Dermis blood vessel endothelial cell (primary cell): ENCODE data around the gene MLLT10. TPM values are rescaled to one million over a fixed set of nuclear protein-coding genes. Genes with fewer than 3 reads are reported as not detected.
A peak's percentile ranks its signal among the peaks of the same experiment; 100 is the strongest.

Experiments used
- DNase-seq: peaks from one replicate; pipeline ENCODE4 v3.0.0; 2010
- total RNA-seq: library from RNA; depleted of rRNA; stranded (reverse); fragments of >200 nt; gene quantifications from 2 replicates; pipeline ENCODE4 v1.2.3, GENCODE V29; 2014

The MLLT10 gene
- total RNA-seq, 1 donor from 2014 or later, result 35.4 TPM

DNA sequence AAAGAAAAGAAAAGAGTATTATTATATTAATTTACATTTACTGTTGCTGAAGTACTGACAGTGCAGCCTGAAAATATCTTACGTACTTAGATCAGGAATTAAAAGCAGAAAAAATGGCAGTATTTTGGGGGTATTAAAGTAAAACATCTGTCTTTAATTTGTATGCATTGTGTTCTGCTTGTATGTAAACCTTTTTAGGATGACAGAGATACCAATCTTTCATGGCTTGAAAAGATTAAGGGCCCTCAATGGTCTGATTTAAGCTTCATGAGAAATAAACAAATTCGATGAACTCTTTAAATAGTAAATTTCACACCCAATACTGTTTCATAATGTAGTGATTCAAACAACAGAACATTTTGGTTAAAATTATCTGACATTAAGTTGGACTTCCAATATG lies 116.3 kb downstream of the MLLT10 start:
- no peak for DNase-seq

DNA sequence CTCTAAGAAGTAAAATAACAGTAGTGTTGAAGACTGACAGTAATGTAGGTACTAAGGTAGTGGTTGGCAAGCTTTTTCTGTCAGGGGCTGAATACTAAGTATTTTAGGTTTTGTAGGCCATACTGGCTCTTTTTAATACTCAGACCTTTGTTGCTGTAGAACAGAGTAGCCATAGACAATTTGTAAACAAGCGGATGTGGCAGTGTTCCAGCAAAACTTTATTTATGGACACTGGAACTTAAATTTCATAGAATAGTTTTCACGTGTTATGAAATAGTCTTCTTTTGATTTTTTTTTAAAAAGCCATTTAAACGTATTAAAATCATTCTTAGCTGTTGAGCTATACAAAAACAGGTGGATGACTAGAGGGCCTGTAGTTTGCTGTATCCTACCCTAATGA lies 121.2 kb downstream of the MLLT10 start:
- DNase-seq, result no peak

DNA sequence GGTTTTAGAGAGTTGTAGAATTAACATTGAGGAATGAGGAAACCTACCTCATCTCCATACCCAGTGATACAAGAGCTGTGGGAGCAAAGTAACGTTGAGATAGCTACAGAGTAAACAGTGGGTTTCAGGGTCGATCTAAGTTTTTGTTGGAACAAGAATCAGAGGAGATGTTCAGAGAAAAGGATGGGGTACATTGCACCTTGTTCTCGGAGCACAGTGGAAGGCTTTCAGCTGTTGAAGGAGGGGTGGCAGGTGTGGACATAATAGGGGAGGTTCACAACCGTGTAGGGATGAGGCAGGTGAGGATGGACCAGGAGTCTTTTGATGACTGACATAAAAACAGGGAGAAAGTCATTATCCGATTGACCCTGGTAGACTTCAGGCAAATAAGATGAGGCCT lies 121.7 kb downstream of the MLLT10 start:
- DNase-seq, result no peak

DNA sequence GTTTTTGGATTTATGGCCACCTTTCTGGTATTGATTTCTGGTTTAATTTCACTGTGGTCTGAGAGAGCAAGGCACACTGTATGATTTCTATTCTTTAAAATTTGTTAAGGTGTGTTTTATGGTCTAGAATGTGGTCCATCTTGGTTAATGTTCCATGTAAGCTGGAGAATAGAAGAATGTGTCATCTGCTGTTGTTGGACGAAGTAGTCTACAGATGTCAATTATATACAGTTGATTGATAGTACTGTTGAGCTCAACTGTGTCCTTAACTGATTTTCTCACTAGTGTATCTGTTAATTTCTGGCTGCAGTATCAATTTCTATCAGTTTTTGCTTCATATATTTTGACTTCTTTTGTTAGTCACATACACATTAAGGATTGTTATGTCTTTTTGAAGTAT lies 127.1 kb downstream of the MLLT10 start:
- no peak for DNase-seq

DNA sequence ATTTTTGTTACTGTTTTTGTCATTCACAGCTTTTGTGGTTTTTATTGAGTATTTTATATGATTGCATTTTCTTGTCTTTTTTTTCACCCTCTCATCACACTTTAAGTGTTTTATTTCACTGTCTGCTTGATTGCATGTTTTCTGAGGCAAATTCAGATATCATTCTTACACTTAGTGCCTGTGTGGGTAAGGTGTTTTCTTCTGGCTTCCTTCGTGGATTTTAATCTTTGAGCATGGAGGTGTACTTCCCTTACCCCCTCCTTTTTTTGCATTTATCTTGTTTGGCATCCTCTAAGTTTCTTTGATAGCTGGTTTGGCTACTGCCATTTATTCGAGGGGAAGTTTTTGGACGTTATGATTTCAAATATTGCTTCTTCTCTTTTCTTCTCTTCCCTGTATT lies 127.9 kb downstream of the MLLT10 start:
- no peak for DNase-seq

DNA sequence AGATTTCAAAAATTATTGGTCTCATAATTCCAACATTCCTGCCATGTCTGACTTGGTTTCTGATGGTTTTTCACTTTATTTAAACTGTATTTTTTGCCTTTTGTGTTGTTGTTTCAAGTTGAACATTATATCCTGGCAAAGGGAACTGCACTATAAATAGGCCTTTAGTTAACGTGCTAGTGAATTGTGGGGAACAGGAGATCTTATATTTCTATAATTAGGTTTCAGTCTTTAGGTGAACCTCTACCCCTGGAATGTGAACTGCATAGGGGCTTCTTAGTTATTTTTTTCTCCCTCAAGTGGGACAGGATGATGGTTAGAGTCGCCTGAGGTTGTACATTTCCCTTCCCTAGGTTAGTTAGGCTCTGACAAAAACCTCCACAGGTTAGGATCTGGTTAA lies 128.6 kb downstream of the MLLT10 start:
- no peak for DNase-seq

DNA sequence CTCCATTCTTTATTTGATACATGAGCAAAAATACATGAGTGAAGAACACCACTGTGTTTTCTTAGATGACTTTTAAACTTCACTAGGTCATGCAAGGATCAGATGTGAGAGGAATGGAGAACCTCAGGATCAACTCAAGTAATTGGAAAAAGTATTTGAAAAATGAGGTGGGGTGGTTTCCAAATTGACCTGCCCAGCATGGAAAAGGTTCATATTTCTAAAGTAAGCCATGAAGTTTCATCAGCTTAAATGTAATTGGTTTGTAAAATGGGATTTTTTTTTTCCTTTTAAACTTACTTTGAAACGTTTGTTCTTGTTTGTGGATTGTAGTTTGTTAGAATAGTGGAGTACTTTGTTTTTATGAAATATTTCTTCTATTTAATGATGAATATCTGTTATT lies 134.8 kb downstream of the MLLT10 start:
- no peak for DNase-seq

DNA sequence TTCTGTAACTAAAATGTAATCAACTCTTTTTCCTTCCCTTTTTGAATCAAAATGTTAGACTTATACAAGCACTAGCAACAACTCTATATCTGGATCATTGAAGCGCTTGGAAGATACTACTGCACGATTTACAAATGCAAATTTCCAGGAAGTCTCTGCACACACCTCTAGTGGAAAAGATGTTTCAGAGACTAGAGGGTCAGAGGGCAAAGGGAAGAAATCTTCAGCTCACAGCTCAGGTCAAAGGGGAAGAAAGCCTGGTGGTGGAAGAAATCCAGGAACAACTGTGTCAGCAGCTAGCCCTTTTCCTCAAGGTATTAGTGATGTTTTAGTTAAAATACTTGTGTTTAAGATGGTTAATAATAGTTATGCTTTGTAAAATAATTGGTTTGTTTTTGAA lies 136.4 kb downstream of the MLLT10 start:
- DNase-seq, result no peak

DNA sequence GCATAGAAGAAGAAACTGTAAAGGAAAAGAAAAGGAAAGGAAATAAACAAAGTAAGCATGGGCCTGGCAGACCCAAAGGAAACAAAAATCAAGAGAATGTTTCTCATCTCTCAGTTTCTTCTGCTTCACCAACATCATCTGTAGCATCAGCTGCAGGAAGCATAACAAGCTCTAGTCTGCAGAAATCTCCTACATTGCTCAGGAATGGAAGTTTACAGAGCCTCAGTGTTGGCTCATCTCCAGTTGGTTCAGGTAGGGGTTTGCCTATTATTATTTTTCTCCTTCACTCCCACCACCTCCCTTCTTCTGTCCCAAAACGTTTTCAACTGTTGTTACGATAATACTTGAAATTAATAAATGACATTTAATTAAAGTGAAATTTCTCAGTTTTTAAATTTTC lies 139.6 kb downstream of the MLLT10 start:
- DNase-seq, result peak; percentile 10

DNA sequence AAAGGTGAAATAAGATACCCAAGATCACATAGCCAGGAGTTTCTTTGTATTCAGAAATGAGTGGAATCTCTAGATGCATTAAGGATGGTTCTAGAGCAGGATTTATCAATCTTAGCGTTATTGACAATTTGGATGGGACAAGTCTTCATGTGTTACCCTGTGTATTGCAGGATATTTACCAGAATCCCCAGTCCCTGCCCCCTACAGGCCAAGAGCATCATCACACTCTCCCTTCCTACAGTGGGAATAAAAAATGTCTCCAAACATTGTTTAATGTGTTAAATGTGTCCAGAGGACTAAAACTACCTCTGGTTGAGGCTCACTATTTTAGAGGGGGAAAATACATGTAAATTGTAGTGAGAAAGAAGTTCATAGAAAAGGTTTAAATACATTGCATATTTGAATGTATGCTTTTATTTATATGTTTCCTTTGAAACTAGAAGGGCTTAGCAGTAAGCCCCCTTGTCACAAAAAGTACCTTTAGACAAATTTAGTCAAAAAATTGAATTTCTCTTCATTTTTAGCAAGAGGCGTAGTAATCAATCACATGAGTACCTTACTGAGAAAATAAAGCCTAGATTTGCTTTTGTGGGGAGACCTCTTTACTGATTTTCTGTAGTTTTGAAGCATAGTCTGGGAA lies 141.2 kb downstream of the MLLT10 start:
- DNase-seq, result peak; percentile 63

DNA sequence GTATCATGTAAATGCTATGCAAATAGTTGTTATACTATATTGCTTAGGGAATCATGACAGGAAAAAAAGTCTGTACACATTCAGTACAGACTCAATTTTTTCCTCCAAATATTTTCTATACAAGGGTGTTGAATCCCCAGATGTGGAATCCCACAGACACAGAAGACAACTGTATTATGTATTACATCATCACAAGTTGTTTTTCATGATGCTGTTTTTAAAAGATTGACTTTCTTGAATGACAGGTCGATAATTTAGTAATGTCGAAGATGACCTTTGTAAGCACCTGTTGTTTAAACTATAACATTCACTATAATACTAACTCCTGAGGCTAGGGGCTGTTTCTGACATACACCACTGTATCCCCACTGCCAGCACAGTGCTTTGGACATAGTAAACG lies 143.5 kb downstream of the MLLT10 start:
- DNase-seq, result no peak

DNA sequence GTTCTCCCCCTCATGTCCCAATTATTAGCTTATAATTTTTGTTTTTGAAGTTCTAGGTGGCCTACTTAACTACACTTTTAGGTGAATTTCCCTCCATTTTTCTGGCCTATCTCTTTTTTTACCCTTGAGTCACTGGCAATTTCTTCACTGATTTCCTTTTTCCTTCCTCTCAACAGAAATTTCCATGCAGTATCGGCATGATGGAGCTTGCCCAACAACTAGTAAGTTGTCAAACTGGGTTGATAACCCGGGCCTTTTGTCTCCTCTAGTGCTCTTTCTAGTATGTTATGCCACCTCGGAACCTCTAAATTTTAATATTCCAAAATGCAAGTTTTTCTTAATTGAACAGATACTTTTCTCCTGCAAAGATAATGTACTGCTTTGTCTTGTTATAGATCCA lies 147.1 kb downstream of the MLLT10 start:
- no peak for DNase-seq

DNA sequence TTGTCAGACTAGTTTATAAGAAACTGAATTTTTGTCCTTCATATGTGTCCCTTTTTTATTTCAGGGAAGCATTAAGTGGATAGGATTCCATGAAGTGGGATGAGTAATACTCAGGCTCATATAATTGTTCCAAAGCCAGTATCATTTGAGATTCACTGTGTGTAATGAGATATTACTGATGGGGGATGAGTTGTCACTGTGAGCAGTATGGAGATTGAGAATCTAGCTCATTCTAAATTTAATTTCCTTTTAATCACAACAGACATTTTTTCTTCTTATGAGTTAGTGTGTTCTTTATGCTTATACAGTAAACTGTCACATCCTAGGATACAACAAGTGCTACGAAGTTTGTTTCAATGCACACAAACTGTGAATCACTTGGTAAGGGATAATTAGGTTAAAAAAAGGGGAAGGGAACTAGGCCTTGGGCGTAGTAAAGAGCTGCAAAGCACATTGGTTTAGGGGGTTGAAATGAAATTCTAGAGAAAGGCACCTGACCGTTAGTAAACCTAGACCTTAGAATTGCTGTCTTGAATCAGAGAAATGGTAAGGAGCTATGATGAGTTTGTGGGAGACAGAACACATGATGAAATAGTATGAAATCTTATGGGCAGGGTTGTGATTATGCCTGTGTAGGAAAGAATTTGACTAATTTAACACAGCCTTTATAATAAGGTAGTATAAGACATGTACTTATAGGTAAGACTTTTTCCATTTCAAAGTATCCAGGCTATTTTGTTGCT lies 153.4 kb downstream of the MLLT10 start:
- DNase-seq, result no peak

DNA sequence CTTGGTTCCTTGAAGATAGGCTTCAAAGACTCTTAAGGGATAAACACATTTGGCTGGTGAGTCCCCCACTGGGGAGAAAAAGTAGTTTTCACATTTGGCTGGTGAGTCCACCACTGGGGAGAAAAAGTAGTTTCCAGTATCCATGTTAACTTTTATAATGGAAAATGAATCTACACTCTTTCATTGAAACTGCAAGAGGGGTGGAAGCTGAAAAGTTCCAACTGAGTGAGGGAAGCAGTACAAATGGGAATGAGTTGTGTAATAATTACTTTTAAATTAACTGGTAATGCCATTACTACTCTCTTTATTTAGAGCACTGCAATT lies 153.9 kb downstream of the MLLT10 start:
- DNase-seq, result no peak

DNA sequence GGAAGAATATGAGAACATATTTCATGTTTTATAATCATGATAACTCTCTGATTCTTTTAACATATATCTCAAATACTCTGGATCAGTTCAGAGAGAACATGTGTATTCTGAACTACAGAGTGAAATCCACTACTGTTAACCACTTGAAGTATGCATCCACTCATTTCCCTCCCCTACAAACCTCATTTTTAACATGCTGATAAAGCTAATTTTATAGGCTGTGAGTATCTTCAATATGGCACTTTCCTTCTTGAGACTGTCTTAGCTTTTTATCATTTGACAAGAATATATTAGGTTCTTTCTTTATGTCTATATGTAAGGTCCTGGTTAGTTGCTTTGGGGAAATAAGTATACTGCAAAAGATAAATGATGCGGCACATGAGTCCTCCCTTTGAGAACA lies 154.8 kb downstream of the MLLT10 start:
- DNase-seq, result no peak

DNA sequence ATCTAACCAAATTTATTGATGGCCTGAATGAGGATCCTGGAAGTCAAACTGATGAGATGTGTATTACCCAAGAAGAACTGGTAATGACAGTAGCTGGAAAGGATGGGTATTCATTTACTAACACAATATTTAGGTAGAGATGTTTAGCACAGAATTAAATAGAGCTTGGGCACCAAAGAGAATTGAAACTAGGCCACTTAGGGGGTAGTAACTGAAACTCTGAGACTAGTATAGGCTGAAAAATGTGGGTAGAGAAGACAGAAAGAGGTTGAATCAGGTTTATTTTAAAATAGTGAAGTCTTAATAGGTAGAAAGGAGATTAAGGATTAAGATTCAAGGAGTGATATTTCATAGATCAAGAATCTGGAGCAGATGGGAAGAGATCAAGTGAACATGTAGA lies 155.8 kb downstream of the MLLT10 start:
- DNase-seq, result no peak

DNA sequence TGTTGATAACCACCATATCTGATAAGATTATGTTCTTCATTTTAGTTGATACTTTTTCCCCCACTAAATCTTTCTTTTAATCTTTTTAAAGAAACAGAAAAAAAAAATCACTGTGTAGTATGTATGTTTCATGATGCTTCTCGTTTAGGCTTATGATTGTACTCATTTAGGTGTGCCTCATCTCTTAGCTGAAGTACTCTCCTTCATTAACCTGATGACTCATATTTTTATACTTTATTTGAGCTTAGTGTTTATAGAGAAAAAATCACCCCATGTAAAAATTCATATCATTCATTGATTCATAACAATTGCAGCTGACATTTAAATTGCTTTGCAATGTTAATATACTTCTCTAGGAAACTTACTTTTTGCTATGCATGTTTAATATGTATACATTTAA lies 158.9 kb downstream of the MLLT10 start:
- DNase-seq, result no peak

DNA sequence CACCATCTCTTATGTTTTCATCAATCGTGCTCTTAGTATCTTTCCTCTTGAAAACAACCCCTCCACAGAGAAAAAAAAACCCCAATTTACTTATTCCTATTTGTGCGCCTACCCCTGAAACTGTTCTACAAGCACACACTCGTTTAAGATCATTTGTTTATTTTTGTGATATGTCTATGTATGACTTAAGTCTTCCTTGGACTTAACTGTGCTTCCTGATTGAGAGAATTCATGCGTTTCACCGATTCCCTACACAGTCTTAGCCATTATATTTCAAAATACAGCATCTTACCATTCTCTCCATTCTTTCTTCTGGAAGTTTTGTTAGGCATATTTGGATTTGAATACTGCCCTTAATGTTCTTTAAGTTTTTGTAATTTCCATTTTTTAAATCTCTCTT lies 159.4 kb downstream of the MLLT10 start:
- DNase-seq, result no peak

DNA sequence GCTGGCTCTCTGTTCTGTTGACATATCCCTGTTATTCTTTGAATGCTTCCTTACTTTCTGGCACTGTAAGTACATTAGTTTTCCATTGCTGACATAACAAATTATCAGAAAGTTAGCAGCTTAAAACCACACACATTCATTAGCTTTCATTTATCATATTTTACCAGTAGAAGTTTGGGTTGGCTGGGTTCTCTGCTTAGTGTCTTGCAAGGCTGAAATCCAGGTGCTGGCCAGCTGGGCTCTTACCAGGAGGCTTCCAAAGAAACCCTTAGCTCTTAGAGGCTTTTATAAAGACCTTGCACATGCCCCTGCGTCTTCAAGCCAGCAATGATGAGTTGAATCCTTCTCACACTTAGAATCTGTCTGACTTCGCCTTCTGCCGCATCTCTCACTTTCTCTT lies 160.6 kb downstream of the MLLT10 start:
- no peak for DNase-seq

DNA sequence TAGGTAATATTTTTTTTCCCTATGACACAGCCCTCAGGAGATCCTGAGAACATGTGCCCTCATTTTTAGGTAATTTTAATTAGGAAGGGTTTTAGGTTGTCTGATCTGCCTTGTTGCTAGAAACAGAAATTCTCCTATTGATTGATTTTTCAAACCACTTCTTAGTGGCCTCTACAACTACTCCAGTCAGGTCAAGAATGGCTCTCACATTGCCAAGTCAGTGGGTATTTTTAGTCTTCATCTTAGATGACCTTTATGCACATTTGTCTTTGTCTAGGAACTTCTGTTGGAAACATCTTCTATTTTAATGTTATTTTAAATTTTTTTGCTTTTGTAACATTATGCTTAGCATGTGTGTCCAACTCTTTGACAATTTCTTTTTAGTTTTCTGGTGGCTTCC lies 162.3 kb downstream of the MLLT10 start:
- DNase-seq, result no peak

DNA sequence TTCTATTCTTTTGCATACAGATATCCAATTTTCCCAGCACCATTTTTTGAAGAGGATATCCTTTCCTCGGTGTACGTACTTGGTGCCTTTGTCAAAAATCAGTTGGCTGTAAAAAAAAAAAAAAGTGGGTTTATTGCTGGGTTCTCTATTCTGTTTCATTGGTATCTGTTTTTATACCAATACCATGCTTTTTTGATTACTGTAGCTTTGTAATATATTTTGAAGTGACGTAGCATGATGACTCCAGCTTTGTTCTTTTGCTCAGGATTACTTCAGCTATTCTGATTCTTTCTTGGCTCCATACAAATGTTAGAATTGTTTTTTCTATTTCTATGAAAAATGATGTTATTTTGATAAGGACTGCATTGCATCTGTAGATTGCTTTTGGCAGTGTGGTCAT lies 165.5 kb downstream of the MLLT10 start:
- DNase-seq, result no peak

DNA sequence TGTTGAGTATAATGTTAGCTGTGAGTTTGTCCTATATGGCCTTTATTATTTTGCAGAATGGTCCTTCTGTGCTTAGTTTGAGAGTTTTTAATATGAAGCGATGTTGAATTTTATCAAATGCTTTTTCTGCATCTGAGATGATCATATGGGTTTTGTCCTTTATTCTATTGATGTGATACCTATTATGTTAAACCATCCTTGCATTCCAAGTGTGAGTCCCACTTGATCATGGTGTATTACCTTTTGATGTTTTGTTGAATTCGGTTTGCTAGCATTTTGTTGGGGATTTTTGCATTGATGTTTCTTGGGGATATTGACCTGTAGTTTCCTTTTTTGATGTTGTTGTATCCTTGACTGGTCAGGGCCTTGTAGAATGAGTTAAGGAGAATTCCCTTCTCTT lies 166.4 kb downstream of the MLLT10 start:
- no peak for DNase-seq

DNA sequence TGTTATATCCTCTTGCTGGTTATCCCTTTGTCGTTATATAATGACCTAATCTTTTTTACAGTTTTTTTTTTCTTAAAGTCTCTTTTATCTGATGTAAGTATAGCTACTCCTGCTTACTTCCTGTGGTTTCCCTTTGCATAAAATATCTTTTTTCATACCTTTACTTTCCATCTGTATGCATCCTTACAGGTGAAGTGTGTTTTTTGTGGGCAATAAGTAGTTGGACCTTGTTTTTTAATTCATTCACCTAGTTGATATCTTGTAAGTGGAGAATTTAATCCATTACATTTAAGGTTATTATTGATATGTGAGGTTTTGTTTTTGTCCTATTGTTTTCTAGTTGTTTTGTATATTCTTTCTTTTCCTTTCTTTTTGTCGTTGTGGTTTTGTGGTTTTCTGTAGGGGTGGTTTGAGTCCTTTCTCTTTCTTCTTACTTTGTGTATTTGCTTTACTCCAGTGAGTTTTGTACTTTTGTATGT lies 168.6 kb downstream of the MLLT10 start:
- DNase-seq, result no peak

DNA sequence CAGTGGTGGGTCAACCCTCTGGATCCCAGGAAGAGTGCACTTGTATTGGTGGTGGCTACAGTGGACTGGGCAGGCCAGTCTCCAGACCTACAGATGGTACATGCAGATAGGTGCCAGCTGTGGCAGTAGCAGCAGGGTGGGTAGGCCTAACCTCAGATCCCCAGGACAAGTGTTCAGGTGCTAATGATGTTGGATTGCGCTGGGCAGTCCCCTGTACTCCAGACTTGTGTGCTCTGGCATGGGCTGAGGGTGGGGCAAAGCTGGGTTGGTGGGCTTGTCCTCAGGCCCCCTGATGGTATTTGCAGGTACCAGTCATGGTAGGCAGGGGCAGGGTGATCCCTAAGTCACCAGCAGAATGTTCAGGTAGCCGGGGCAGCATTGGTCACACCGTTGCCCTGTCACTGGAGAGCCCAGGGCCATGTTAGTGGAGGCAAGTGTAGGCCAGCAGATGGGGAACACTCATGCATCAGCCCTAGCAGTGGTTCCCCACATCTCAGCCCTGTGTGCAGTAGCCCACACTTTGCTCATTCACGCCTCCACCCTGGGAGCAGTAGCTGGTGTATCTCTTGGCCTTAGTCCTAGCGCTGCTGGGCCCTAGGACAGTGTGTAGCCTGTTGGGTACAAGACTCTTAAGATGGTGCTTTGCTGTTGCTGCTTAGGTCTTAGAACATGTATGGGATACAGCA lies 171.3 kb downstream of the MLLT10 start:
- DNase-seq, result no peak
